Measurements from ENCODE around the gene ZNF655. TPM values are rescaled to one million over a fixed set of nuclear protein-coding genes. Genes with fewer than 3 reads are reported as not detected.

The ZNF655 gene
- 15.7 and 16.9 TPM in 2 replicates for total RNA-seq
- polyA plus RNA-seq, result 17.4 and 20.4 TPM in 2 replicates
- 11.9 and 12.3 TPM in 2 replicates for polyA plus RNA-seq (2011; cell fraction: cytosol; rRNA removed)
- 54.6 and 65.7 TPM in 2 replicates for polyA plus RNA-seq (2011; cell fraction: nucleus; rRNA removed)
- polyA plus RNA-seq (2012), result 5.2 and 11.6 TPM in 2 replicates
- polyA minus RNA-seq, result 22.5 and 22.9 TPM in 2 replicates
- 15.6 TPM for polyA minus RNA-seq (2011; cell fraction: cytosol; rRNA and poly(A)+ RNA removed)
- polyA minus RNA-seq (2011; cell fraction: nucleus; rRNA and poly(A)+ RNA removed), result 29.6 and 34.9 TPM in 2 replicates
- Bru-seq, nascent RNA, result percentile 71 among the genes with signal in this experiment
- BruChase-seq, experiment 1, labeled RNA remaining after a 6-hour chase, result percentile 75 among the genes with signal in this experiment
- BruChase-seq, experiment 2, labeled RNA remaining after a 2-hour chase, result percentile 84 among the genes with signal in this experiment
- long read RNA-seq, transcript ZNF655-202 (5 exons, 1,601 nt), result major isoform, 5 of 21 reads
- long read RNA-seq, partial matches to known transcripts, result 0 of 21 reads
- long read RNA-seq, other reads (novel, unspliced or antisense), result 14 of 21 reads

- Histone ChIP-seq H3K36me3 (ENCODE audit: control insufficient read depth in 2 of 2, extremely low read depth in 1 of 2, insufficient read depth in 2 of 2, low read length in 2 of 2) (peaks cover 4 to 10% of the 10 kb centered on the region in 2 experiments), H4K20me1 (replicated peaks; ENCODE audit: control insufficient read depth, extremely low read depth, insufficient read depth, low read length) (no peaks in the 10 kb centered on the region), H3K4me1 (ENCODE audit: control insufficient read depth, extremely low read depth, insufficient read depth, low read length) (peaks cover 20% of the 10 kb centered on the region), H3K4me2 (ENCODE audit: insufficient read depth, low read length) (peak within 1 kb of the TSS; percentile 83), H3K9me1 (replicated peaks; ENCODE audit: control insufficient read depth, extremely low read depth, insufficient read depth, low read length) (no peaks in the 10 kb centered on the region), H3K4me3 (replicated peaks in 1 of 3; ENCODE audit: insufficient read depth in 1 of 3, low read depth in 1 of 3, low read length in 3 of 3) (peak within 1 kb of the TSS; percentile 80 to 86 (median 84)), H3K27me3 (ENCODE audit: control insufficient read depth in 2 of 2, insufficient read depth in 2 of 2, low read length in 2 of 2) (no peaks in the 10 kb centered on the region), H3K79me2 (ENCODE audit: control insufficient read depth, insufficient read depth, low read length) (peaks cover 13% of the 10 kb centered on the region), H3K9ac (replicated peaks; ENCODE audit: extremely low read depth, insufficient read depth, low read length) (peak within 1 kb of the TSS; percentile 91), H3K9me3 (replicated peaks; ENCODE audit: control insufficient read depth, insufficient read depth, low read length) (no peaks in the 10 kb centered on the region), H2AFZ (ENCODE audit: low read depth, low read length) (peak within 1 kb of the TSS; percentile 87), H3K27ac (ENCODE audit: insufficient read depth, low read depth, low read length) (peak within 1 kb of the TSS; percentile 73)
- POLR2A ChIA-PET, result interaction anchor here (1.2 kb wide), 1 partner anchor 61 kb away, joined by 3 read pairs; no protein-coding TSS in a partner anchor
- intact Hi-C loops (cut with micrococcal nuclease) (loop anchor here (2.0 kb wide), 1 partner anchor 58 kb away; the partner anchor contains the start of gene ZSCAN25), dilution Hi-C loops (cut with MboI; ENCODE audit: extremely low pct_ligation_motif_present, low sequenced_read_pairs) (no loop called here)
- BruUV-seq (replicated peaks), result TSS peak; percentile 35
- DNase-seq (ENCODE audit: low read depth, low spot score) (peak; percentile 61), FAIRE-seq (no peak)
- TF ChIP-seq CTCF (IDR thresholded peaks at IDR 0.05; ENCODE audit: extremely low read depth in 1 of 2, insufficient read depth in 1 of 2, low read depth in 1 of 2, low read length in 2 of 2) (peak in 1 of 2 donors; percentile 18), POLR2AphosphoS5 (IDR thresholded peaks at IDR 0.05; ENCODE audit: insufficient read depth, low read depth, low read length) (peak; percentile 27), GATA2 (IDR thresholded peaks at IDR 0.05; ENCODE audit: insufficient read depth, insufficient read length, low read depth, low read length) (no peak)
- CTCF ChIA-PET, result interaction anchor here (1.4 to 2.3 kb wide), 2 partner anchors 54 to 58 kb away, joined by 3 to 6 read pairs; partner anchors contain the start of genes ZKSCAN5 and ZSCAN25
Observed at GRCh38 chr7:99558306-99559174, at the start of gene ZNF655. ZNF655 (plus strand) TSS chr7:99558642; CDS start chr7:99560560, 1,918 bp downstream.

Measured in endothelial cell of umbilical vein (primary cell).